HG03571 (cell line): Measurements from ENCODE around the gene SETD7.
A peak's percentile ranks its signal among the peaks of the same experiment; 100 is the strongest.

ENCODE experiments used
- ATAC-seq: cut with Tn5 transposase; IDR thresholded peaks from one replicate; pipeline ENCODE4 v1.9.1; 2021; ENCODE audit not compliant: unreplicated experiment

The SETD7 gene

GRCh38 chr4:139552517-139553307, 3.3 kb downstream of the SETD7 start:
- ATAC-seq: no peak

GRCh38 chr4:139550724-139551429, 5.1 kb downstream of the SETD7 start:
- ATAC-seq: no peak

- ATAC-seq: no peak
Measured at GRCh38 chr4:139547979-139548378, 8.0 kb downstream of the SETD7 start.

- ATAC-seq: no peak
Measured at GRCh38 chr4:139540632-139541031, 15.4 kb downstream of the SETD7 start.

- ATAC-seq: no peak
Measured at GRCh38 chr4:139540161-139540560, 15.9 kb downstream of the SETD7 start.

- no peak for ATAC-seq
Measured at GRCh38 chr4:139537292-139537691, 18.7 kb downstream of the SETD7 start.

GRCh38 chr4:139535871-139536234, 20.2 kb downstream of the SETD7 start:
- no peak for ATAC-seq

- ATAC-seq: no peak
Measured at GRCh38 chr4:139535228-139535870, 20.7 kb downstream of the SETD7 start.

- ATAC-seq: no peak
Measured at GRCh38 chr4:139534287-139534950, 21.6 kb downstream of the SETD7 start.

GRCh38 chr4:139533511-139533910, 22.5 kb downstream of the SETD7 start:
- ATAC-seq: no peak

- no peak for ATAC-seq
Measured at GRCh38 chr4:139532947-139533346, 23.1 kb downstream of the SETD7 start.

GRCh38 chr4:139530833-139531427, 25.1 kb downstream of the SETD7 start:
- no peak for ATAC-seq

- peak; percentile 66 for ATAC-seq
Measured at GRCh38 chr4:139528377-139529005, 27.5 kb downstream of the SETD7 start.

- no peak for ATAC-seq
Measured at GRCh38 chr4:139526928-139527327, 29.1 kb downstream of the SETD7 start.

GRCh38 chr4:139525414-139525813, 30.6 kb downstream of the SETD7 start:
- peak; percentile 54 for ATAC-seq

GRCh38 chr4:139524062-139524631, 31.9 kb downstream of the SETD7 start:
- no peak for ATAC-seq

- ATAC-seq: no peak
Measured at GRCh38 chr4:139523076-139523475, 32.9 kb downstream of the SETD7 start.

GRCh38 chr4:139522457-139522856, 33.6 kb downstream of the SETD7 start:
- no peak for ATAC-seq

GRCh38 chr4:139521754-139522401, 34.1 kb downstream of the SETD7 start:
- no peak for ATAC-seq

- no peak for ATAC-seq
Measured at GRCh38 chr4:139515531-139515958, 40.5 kb downstream of the SETD7 start.
